Bronchial epithelial cell (primary cell): ENCODE data around the gene ARID4B. TPM values are rescaled to one million over a fixed set of nuclear protein-coding genes. Genes with fewer than 3 reads are reported as not detected.

ENCODE experiments used
- DNase-seq: peaks from one replicate; pipeline ENCODE4 v3.0.0-alpha.2; 2010; ENCODE audit warnings: low read depth
- FAIRE-seq: peaks from 2 replicates; lab custom pipeline; 2011; peaks lifted over from hg19 to GRCh38; lab: Jason Lieb, UNC
- H3K27me3 ChIP-seq: 2 replicates; pipeline ENCODE4 v1.5.1; 2011; ENCODE audit warnings: low read length; ENCODE audit not compliant: control insufficient read depth, insufficient read depth
- H3K36me3 ChIP-seq: 2 replicates; pipeline ENCODE4 v1.5.1; 2011; ENCODE audit warnings: low read length; ENCODE audit not compliant: control insufficient read depth, insufficient read depth
- H3K4me3 ChIP-seq: 2 replicates; pipeline ENCODE4 v1.5.1; 2011; ENCODE audit warnings: mild to moderate bottlenecking, low read depth, low read length, control low read depth
- CTCF ChIP-seq: IDR thresholded peaks from 2 replicates; pipeline ENCODE4 v1.5.1; 2011; ENCODE audit warnings: mild to moderate bottlenecking, moderate library complexity, low read length, control low read depth, inconsistent platforms; ENCODE audit not compliant: insufficient read depth, severe bottlenecking
- total RNA-seq: library from RNA; depleted of rRNA; stranded (reverse); fragments of >200 nt; gene quantifications from 2 replicates; pipeline ENCODE4 v1.2.1, GENCODE V29; 2014

Gene ARID4B
- total RNA-seq, 1 donor from 2014 or later, result 11.8 TPM

- TF ChIP-seq CTCF, result no peak
- Histone ChIP-seq H3K27me3 (no peaks in the 10 kb centered on the region), H3K36me3 (peaks cover 18% of the 10 kb centered on the region), H3K4me3 (no peak overlapping the region)
- DNase-seq (no peak), FAIRE-seq (no peak)
Measured at GRCh38 chr1:235122348-235122747, 205.6 kb downstream of the ARID4B start.

Other genes starting within 250 kb of the ARID4B start
- gene TOMM20, start 199.3 kb downstream of the ARID4B start, total RNA-seq, result 63.6 and 99.0 TPM in 2 replicates
- 60.6 and 63.4 TPM in 2 replicates for gene RBM34, start 166.9 kb downstream of the ARID4B start, total RNA-seq
- gene GGPS1, start 391 bp upstream of the ARID4B start, total RNA-seq, result 21.6 and 25.3 TPM in 2 replicates
- 16.4 and 25.0 TPM in 2 replicates for gene TBCE, start 39.2 kb upstream of the ARID4B start, total RNA-seq
- 79.1 and 80.3 TPM in 2 replicates for gene B3GALNT2, start 176.3 kb upstream of the ARID4B start, total RNA-seq